ENCODE data around the gene PSIP1.

DNA sequence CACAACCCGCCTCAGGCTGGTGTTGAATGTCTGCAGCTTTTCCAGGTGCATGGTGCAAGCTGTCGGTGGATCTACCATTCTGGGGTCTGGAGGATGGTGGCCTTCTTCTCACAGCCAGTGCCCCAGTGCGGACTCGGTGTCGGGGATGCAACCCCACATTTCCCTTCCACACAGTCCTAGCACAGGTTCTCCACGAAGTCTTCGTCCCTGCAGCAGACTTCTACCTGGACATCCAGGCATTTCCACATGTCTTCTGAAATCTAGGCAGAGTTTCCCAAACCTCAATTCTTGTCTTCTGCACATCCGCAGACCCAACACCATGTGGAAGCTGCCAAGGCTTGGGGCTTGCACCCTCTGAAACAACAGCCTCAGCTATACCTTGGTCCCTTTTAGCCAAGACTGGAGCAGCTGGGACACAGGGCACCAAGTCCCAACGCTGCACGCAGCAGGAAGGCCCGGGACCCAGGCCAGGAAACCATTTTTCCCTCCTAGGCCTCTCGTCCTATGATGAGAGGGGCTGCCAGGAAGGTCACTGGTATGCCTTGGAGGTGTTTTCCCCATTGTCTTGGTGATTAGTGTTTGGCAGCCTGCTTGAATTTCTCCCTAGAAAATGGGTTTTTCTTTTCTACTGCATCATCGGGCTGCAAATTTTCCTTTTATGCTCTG is 18.2 kb downstream of the PSIP1 start:
- TF ChIP-seq, protein P1, sequence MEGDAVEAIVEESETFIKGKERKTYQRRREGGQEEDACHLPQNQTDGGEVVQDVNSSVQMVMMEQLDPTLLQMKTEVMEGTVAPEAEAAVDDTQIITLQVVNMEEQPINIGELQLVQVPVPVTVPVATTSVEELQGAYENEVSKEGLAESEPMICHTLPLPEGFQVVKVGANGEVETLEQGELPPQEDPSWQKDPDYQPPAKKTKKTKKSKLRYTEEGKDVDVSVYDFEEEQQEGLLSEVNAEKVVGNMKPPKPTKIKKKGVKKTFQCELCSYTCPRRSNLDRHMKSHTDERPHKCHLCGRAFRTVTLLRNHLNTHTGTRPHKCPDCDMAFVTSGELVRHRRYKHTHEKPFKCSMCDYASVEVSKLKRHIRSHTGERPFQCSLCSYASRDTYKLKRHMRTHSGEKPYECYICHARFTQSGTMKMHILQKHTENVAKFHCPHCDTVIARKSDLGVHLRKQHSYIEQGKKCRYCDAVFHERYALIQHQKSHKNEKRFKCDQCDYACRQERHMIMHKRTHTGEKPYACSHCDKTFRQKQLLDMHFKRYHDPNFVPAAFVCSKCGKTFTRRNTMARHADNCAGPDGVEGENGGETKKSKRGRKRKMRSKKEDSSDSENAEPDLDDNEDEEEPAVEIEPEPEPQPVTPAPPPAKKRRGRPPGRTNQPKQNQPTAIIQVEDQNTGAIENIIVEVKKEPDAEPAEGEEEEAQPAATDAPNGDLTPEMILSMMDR (IDR thresholded peaks at IDR 0.05; ENCODE audit: low read depth, low read length): no peak
- TF ChIP-seq POLR2A (IDR thresholded peaks at IDR 0.05; ENCODE audit: extremely low read depth, insufficient read length) (no peak), MYC (IDR thresholded peaks at IDR 0.05; ENCODE audit: low read depth, low read length) (no peak), MAX (IDR thresholded peaks at IDR 0.05; ENCODE audit: low read depth, low read length) (no peak)
